ENCODE results near the gene RAD51B.

The RAD51B gene

GRCh38 chr14:68291820-68292219 is 472.2 kb downstream of the RAD51B start:
- H3K4me3 ChIP-seq (ENCODE audit: control insufficient read depth, low read depth, low read length) = no peak overlapping the region
- no peak for DNase-seq (ENCODE audit: low read depth)
- TF ChIP-seq CTCF (conservative IDR thresholded peaks at IDR 0.05; ENCODE audit: control insufficient read depth, insufficient read depth, low read depth, low read length) = no peak

GRCh38 chr14:68292441-68293215 is 473.0 kb downstream of the RAD51B start:
- no peak overlapping the region for H3K4me3 ChIP-seq (ENCODE audit: control insufficient read depth, low read depth, low read length)
- DNase-seq (ENCODE audit: low read depth) = peak; percentile 49
- TF ChIP-seq CTCF (conservative IDR thresholded peaks at IDR 0.05; ENCODE audit: control insufficient read depth, insufficient read depth, low read depth, low read length) = no peak

- DNase-seq (ENCODE audit: low read depth) = no peak
- TF ChIP-seq CTCF (conservative IDR thresholded peaks at IDR 0.05; ENCODE audit: control insufficient read depth, insufficient read depth, low read depth, low read length) = no peak
- H3K4me3 ChIP-seq (ENCODE audit: control insufficient read depth, low read depth, low read length) = no peak overlapping the region
Observed at GRCh38 chr14:68293404-68293803, 473.8 kb downstream of the RAD51B start.

- H3K4me3 ChIP-seq (ENCODE audit: control insufficient read depth, low read depth, low read length) = no peak overlapping the region
- DNase-seq (ENCODE audit: low read depth) = no peak
- TF ChIP-seq CTCF (conservative IDR thresholded peaks at IDR 0.05; ENCODE audit: control insufficient read depth, insufficient read depth, low read depth, low read length) = no peak
Observed at GRCh38 chr14:68295316-68295816, 475.8 kb downstream of the RAD51B start.

GRCh38 chr14:68297039-68297438 is 477.5 kb downstream of the RAD51B start:
- DNase-seq (ENCODE audit: low read depth) = no peak
- TF ChIP-seq CTCF (conservative IDR thresholded peaks at IDR 0.05; ENCODE audit: control insufficient read depth, insufficient read depth, low read depth, low read length) = no peak
- H3K4me3 ChIP-seq (ENCODE audit: control insufficient read depth, low read depth, low read length) = no peak overlapping the region

- peak; percentile 37 for DNase-seq (ENCODE audit: low read depth)
- peak; percentile 30 for TF ChIP-seq CTCF (conservative IDR thresholded peaks at IDR 0.05; ENCODE audit: control insufficient read depth, insufficient read depth, low read depth, low read length)
- H3K4me3 ChIP-seq (ENCODE audit: control insufficient read depth, low read depth, low read length) = no peak overlapping the region
Observed at GRCh38 chr14:68297876-68298468, 478.4 kb downstream of the RAD51B start.

All from fibroblast of mammary gland (primary cell).